NCI-H345 (cell line): Measurements from ENCODE around the gene C6orf47.
"Not testable (repeated sequence)": the region's sequence is repeated elsewhere in the genome, so short reads cannot be mapped to it uniquely, and the experiment has no call there.

Experiments used
- DNase-seq: peaks from one replicate; lab custom pipeline; 2025; lab: John Stamatoyannopoulos, UW

The C6orf47 gene

GRCh38 chr6:31660381-31661261, at the start of gene C6orf47:
Gene C6orf47 (minus strand): TSS chr6:31660778. CDS start chr6:31659947, 831 bp downstream.
- DNase-seq = peak; percentile 84

- not testable (repeated sequence) for DNase-seq
Observed at GRCh38 chr6:31709157-31709556, 48.6 kb upstream of the C6orf47 start.

- DNase-seq = no peak
Observed at GRCh38 chr6:31708224-31708623, 47.6 kb upstream of the C6orf47 start.

GRCh38 chr6:31707701-31708100, 47.1 kb upstream of the C6orf47 start:
- DNase-seq = no peak

- no peak for DNase-seq
Observed at GRCh38 chr6:31706599-31706998, 46.0 kb upstream of the C6orf47 start, which contains the start of gene LY6G6F. Gene LY6G6F (plus strand): TSS chr6:31706866. CDS start chr6:31706907, 41 bp downstream.

GRCh38 chr6:31705931-31706330, 45.4 kb upstream of the C6orf47 start:
- DNase-seq = no peak

GRCh38 chr6:31702819-31703716, 42.5 kb upstream of the C6orf47 start, which contains the start of gene ABHD16A:
Gene ABHD16A (minus strand): TSS chr6:31703324. CDS start chr6:31703281, 43 bp downstream.
- peak; percentile 98 for DNase-seq

- peak; percentile 33 for DNase-seq
Observed at GRCh38 chr6:31702405-31702818, 41.8 kb upstream of the C6orf47 start.

- DNase-seq = no peak
Observed at GRCh38 chr6:31701666-31702404, 41.3 kb upstream of the C6orf47 start.

- DNase-seq = no peak
Observed at GRCh38 chr6:31700740-31701401, 40.3 kb upstream of the C6orf47 start.

GRCh38 chr6:31697555-31697954, 37.0 kb upstream of the C6orf47 start:
- DNase-seq = no peak

GRCh38 chr6:31693535-31693934, 33.0 kb upstream of the C6orf47 start:
- no peak for DNase-seq

- DNase-seq = no peak
Observed at GRCh38 chr6:31692886-31693285, 32.3 kb upstream of the C6orf47 start.

GRCh38 chr6:31692353-31692752, 31.8 kb upstream of the C6orf47 start:
- DNase-seq = no peak

GRCh38 chr6:31691564-31692108, 31.1 kb upstream of the C6orf47 start:
- no peak for DNase-seq

- no peak for DNase-seq
Observed at GRCh38 chr6:31691078-31691463, 30.5 kb upstream of the C6orf47 start.

GRCh38 chr6:31690231-31691077, 29.9 kb upstream of the C6orf47 start:
- DNase-seq = no peak

- DNase-seq = no peak
Observed at GRCh38 chr6:31689249-31690110, 28.9 kb upstream of the C6orf47 start.
